Measurements from ENCODE around the gene SECISBP2.
A peak's percentile ranks its signal among the peaks of the same experiment; 100 is the strongest.

SECISBP2 gene

DNA sequence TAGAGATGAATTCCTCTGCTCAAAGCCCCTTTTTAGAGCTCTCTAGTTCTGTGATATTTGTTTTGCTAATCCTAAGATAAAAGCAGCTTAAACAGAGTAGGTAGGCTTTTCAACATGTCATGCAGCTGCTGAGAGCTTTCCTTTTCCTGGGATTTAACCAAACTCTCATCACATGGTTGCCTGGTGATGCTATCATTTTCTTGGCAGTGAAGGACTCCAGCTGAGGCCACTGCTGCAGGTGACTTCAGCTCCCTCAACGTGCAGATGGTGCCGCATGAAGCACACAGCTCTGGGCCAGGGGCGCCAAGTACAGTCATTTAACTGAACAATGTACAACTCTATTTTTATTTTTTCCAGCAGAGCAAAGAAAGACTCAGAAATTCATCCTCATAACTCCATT is 42.2 kb downstream of the SECISBP2 start:
- Histone ChIP-seq H3K27me3 (no peaks in the 10 kb centered on the region), H3K27ac (peak overlapping the region; percentile 58), H3K4me1 (ENCODE audit: control insufficient read depth in 1 of 2, insufficient read depth in 1 of 2, low read depth in 1 of 2, low read length in 1 of 2) (peaks cover 0 to 4% of the 10 kb centered on the region in 2 experiments), H3K4me3 (ENCODE audit: low read depth in 1 of 2, low read length in 1 of 2) (no peak overlapping the region), H3K36me3 (peaks cover 98% of the 10 kb centered on the region), H3K9me3 (no peaks in the 10 kb centered on the region)
- TF ChIP-seq, protein P1, sequence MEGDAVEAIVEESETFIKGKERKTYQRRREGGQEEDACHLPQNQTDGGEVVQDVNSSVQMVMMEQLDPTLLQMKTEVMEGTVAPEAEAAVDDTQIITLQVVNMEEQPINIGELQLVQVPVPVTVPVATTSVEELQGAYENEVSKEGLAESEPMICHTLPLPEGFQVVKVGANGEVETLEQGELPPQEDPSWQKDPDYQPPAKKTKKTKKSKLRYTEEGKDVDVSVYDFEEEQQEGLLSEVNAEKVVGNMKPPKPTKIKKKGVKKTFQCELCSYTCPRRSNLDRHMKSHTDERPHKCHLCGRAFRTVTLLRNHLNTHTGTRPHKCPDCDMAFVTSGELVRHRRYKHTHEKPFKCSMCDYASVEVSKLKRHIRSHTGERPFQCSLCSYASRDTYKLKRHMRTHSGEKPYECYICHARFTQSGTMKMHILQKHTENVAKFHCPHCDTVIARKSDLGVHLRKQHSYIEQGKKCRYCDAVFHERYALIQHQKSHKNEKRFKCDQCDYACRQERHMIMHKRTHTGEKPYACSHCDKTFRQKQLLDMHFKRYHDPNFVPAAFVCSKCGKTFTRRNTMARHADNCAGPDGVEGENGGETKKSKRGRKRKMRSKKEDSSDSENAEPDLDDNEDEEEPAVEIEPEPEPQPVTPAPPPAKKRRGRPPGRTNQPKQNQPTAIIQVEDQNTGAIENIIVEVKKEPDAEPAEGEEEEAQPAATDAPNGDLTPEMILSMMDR (IDR thresholded peaks at IDR 0.05) = no peak

DNA sequence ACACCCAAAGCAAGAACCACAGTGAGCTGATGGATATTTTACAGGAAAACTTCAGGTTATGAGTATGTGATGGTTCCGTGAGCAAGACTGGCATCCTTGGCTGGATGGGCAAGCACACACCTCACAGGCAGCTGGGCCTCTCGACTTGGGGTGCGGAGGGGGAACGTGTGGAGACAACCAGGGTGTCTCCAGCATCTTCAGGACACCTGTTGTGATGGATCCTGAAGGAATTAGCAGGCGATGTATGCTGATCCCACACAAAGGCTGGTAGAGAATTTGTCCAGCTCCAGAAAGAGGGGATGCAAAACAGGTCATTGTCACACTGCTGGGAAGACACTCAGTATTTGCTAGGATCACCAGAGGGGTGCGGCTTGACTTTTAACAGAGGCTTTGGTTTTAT is 42.7 kb downstream of the SECISBP2 start:
- no peaks in the 10 kb centered on the region for H3K27me3 ChIP-seq
- no peak overlapping the region for H3K4me3 ChIP-seq (ENCODE audit: low read depth in 1 of 2, low read length in 1 of 2)
- no peaks in the 10 kb centered on the region for H3K9me3 ChIP-seq
- peaks cover 0 to 4% of the 10 kb centered on the region in 2 experiments for H3K4me1 ChIP-seq (ENCODE audit: control insufficient read depth in 1 of 2, insufficient read depth in 1 of 2, low read depth in 1 of 2, low read length in 1 of 2)
- peaks cover 100% of the 10 kb centered on the region for H3K36me3 ChIP-seq
- H3K27ac ChIP-seq = peak overlapping the region; percentile 58
- TF ChIP-seq, protein P1 (IDR thresholded peaks at IDR 0.05) = no peak

DNA sequence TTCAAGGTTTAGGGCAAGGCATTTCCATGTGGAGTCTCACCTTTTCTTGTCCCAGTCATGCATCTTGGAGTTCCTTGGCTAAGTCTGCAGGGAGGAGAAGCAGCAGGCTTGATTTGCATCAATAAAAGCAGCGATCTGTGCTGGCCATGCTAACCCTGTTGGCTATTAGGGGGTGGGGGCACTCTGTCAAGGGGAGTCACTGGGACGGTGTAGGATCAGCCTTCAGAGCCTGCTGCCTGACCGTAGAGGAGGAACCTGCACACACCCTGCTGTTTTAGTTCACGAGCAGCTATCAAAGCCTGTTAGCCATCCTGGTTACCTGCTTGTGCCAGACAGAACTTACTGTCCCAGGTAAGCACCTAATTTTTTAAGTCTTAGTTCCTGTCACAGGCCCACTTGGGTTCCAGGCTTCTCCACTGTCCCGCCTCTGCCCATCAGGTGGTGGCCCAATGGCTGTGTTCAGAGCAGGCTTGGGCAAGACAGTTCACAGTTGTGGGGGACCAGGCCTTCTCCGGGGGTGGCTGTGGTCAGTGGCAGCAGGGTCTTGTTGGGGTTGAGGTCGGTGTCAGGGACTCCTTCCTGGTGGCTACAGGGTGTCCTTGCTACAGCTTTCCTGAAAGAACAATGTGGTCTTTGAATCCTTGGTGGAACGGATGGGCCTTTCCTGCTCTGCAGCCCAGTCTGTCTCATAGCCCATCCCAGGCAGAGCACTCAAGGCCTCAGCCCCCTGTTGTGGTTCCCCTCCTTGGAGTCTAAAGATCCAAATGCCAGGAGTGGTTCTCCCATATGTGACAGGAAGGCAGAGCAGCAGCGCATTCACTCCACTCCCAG is 43.7 kb downstream of the SECISBP2 start:
- Histone ChIP-seq H3K4me3 (ENCODE audit: low read depth in 1 of 2, low read length in 1 of 2) (no peak overlapping the region), H3K4me1 (ENCODE audit: control insufficient read depth in 1 of 2, insufficient read depth in 1 of 2, low read depth in 1 of 2, low read length in 1 of 2) (peaks cover 0 to 4% of the 10 kb centered on the region in 2 experiments), H3K27ac (peak overlapping the region; percentile 25), H3K36me3 (peaks cover 99% of the 10 kb centered on the region), H3K27me3 (no peaks in the 10 kb centered on the region), H3K9me3 (no peaks in the 10 kb centered on the region)
- TF ChIP-seq, protein P1 (IDR thresholded peaks at IDR 0.05) = no peak

DNA sequence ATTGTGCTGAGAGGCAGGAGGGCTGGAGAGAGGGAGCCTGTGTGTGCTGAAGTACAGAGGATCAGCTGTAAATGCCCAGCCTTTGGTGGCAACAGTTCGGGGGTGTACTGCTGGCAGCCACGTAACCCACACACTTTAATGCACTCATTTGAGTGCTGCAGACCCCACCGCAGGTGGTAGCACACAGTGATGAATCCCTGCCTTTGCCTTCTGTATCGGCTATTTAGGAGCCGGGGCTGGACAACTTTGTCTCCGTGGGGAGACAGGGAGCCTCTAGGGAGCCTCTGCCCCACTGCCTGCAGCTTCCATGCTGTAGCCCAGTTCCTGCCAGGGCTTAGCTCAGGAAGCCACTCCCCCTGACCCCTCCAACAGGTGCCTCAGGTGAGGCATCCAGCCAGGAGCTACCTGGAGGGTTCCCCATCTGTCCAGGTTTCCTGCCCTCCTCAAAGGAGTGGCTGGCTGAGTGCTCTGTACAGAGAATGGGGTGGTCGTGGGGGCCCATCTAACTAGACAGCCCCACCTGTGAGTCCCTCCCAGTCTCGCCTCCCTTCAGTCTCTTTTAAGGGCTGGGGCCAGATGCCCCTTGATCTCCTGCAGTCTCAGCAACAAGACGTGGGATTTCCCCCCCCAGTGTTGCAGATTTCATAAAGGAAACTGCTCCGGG is 44.5 kb downstream of the SECISBP2 start:
- Histone ChIP-seq H3K4me3 (ENCODE audit: low read depth in 1 of 2, low read length in 1 of 2) (no peak overlapping the region), H3K36me3 (peaks cover 93% of the 10 kb centered on the region), H3K27ac (no peak overlapping the region), H3K27me3 (no peaks in the 10 kb centered on the region), H3K9me3 (no peaks in the 10 kb centered on the region), H3K4me1 (ENCODE audit: control insufficient read depth in 1 of 2, insufficient read depth in 1 of 2, low read depth in 1 of 2, low read length in 1 of 2) (peaks cover 0 to 4% of the 10 kb centered on the region in 2 experiments)
- TF ChIP-seq, protein P1 (IDR thresholded peaks at IDR 0.05) = no peak

DNA sequence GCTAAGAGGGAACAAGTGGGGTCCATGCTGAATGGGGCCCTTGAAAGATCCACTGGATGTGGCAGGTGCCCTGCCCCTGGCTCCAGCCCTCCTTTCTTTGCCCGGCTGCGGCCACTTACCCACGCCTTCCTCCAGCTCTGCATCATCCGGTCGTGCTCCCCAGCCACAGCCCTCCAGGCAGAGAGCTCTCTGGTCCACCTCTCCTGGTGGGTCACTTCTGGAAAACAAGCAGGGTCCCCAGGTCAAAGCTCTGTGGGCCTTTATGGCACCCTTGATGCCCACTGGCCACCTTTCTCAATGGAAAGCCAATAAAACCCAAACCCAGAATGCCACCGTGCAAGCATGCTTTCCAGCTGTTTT is 45.0 kb downstream of the SECISBP2 start:
- Histone ChIP-seq H3K9me3 (no peaks in the 10 kb centered on the region), H3K27ac (no peak overlapping the region), H3K36me3 (peaks cover 92% of the 10 kb centered on the region), H3K4me1 (ENCODE audit: control insufficient read depth in 1 of 2, insufficient read depth in 1 of 2, low read depth in 1 of 2, low read length in 1 of 2) (peaks cover 0 to 4% of the 10 kb centered on the region in 2 experiments), H3K27me3 (no peaks in the 10 kb centered on the region), H3K4me3 (ENCODE audit: low read depth in 1 of 2, low read length in 1 of 2) (no peak overlapping the region)
- TF ChIP-seq, protein P1 (IDR thresholded peaks at IDR 0.05) = no peak
